Measurements from ENCODE around the gene SCAMP4.

GRCh38 chr19:1936916-1937610 is 31.9 kb downstream of the SCAMP4 start:
- no peak for TF ChIP-seq CTCF (conservative IDR thresholded peaks at IDR 0.05 in 1 of 2, IDR thresholded peaks at IDR 0.05 in 1 of 2; ENCODE audit: low read depth in 1 of 2, low read length in 2 of 2)
- TF ChIP-seq EZH2 (IDR thresholded peaks at IDR 0.05; ENCODE audit: low read length, missing control alignments) = no peak

Measured in fibroblast of lung (primary cell).